ENCODE results near the gene FIS1.
"Not testable (repeated sequence)": the region's sequence is repeated elsewhere in the genome, so short reads cannot be mapped to it uniquely, and the experiment has no call there.

Gene FIS1

DNA sequence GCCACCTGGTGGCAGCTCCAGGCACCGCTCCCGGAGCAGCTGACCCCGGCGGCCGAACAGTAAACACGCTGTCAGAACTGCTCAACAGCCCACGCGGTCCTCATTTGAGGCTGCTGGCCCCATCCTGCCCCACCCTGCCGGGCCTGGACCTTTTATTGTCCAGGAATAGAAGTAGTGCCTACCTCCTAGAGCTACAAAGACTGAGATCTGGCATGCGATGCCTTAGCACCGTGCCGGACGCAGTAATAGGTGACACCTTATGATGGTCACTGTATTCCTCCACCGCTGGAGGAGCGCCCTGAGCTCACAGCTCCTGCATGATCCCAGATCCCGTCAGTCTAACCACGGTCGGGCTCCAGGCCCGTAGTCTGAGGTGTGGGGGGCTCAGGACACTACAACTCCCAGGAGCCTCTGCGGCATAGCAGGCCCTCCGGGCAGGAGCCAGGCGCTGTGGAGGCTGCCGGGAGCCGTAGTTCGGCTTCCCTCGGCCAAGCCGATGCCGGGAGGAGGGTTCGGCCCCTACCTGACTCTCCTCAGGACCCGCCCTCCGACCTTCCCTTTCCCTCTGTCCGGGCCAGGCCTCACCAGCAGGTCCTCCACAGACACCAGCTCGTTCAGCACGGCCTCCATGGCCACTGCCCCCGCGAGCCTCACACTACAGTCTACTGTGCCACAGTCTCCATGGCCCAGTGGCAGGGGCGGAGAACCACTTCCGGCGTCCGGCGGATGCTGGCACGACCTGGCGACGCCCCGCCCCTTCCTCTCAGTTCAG, at the start of gene FIS1:
TSS of gene FIS1 (minus strand) at position 707 of the 772 bp plus-strand sequence. CDS start at position 630, 77 bp downstream.
- peak; percentile 91 to 92 for DNase-seq

DNA sequence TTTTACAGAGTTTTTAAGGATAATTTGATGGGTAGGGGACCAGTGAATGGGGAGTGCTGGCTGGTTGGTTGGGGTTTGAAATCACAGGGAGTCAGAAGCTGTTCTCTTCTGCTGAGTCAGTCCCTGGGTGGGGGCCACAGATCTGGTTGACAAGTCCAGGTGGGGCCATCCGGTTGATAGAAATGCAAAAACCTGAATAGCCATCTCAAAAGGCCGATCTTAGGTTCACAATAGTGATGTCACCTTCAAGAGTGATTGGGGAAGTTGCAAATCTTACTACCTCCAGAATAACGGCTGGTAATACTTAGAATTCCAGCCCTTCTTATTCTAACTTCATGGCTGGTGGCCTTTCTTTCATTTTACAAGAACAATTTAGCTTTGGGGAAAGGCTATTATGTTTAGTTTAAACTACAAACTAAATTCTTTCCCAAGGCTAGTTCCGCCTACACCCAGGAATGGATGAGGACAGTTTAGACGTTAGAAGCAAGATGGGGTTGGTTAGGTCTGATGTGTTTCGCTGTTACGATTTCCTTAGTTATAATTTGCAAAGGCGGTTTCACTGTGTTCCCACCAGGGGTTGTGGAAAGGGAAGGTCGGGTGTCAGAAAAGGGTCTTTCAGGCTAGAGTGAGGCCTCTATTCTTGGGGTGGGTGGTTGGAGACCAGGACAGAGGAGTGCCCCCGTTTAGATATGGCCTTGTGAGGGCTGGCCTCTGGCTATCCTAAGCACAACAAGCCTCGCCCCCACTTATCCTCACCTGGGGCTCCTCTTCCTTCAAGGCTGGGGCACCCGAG, 49.4 kb upstream of the FIS1 start:
- DNase-seq = no peak

DNA sequence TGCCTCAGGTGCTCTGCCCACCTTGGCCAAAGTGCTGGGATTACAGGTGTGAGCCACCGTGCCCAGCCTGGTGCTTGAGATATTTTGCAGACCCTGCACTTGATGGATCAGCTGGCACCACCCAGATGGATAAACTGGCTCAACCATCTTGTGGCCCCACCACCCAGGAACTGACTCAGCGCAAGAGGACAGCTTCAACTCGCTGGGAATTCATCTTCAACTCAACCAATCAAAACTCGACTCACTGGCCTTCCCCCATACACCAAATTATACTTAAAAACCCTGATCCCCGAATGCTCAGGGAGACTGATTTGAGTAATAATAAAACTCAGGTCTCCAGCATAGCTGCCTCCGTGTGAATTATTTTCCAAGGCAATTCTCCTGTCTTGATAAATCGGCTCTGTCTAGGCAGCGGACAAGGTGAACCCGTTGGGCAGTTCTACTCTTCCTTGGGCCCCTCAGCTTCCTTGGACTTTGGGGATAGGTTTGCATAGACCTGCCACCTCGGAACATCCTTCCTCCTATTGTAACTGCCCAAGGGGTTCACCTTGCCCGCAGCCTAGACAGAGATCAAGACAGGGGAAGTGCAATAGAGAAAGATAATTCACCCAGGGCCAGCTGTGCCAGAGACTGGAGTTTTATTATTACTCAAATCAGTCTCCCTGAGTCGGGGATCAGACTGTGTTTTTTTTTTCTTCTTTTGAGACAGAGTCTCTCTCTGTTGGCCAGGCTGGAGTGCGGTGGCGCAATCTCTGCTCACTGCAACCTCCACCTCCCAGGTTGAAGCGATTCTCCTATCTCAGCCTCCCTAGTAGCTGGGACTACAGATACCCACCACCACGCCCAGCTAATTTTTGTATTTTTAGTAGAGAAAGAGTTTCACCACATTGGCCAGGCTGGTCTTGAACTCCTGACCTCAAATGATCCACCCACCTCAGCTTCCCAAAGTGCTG, 48.5 kb upstream of the FIS1 start:
- not testable (repeated sequence) for DNase-seq

DNA sequence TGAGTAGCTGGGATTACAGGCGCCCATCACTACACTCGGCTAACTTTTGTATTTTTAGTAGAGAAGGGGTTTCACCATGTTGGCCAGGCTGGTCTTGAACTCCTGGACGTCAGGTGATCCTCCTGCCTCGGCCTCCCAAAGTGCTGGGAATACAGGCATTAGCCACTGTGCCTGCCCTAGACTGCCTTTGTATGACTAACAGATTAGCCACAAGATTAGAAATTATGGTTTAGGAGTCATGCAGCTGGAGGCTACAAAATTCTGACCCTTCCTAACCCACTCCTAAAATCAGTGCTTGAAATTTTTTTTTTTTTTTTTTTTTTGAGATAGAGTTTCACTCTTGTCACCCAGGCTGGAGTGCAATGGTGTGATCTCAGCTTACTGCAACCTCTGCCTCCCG, 47.7 kb upstream of the FIS1 start:
- not testable (repeated sequence) for DNase-seq

DNA sequence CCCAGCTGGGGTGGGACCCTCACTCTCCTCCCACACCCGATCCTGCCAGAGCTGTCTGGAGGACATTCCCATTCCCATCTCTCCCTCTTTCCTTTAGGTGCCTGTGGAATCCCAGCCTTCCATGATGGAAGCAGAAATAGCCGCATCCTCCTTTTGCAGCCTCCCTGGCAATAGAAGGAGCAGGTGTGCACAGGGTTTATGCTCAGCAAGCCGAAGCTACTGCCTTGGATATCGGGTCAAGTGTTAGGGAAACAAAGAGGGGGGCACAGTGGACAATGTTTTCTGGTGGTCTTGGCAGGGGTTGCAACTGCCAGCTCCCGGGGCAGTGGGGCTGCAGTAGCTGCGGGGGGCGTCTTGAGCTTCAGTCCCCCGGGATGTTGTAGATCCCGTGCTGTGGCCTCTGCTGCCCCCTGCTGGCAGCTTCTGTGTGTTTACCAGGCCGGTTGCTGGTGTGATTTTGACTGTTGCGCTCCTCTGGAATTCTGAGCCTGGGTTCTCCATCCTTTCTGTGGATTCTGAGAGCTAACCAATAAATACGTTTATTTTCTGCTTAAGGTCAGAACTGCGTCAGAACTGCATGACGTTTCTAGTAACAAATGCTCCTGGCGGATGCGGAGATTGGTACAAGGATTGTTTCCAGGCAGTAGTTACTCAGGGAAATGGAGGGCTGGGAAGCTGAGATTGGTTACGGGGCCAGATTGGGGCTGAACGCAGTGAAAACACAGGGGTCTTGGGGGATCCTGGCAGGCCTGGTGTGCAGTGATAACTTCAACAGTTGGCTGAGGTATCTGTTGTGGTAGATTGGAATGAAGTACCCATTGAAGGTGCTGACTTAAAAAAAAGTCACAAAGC, 45.5 kb upstream of the FIS1 start:
- DNase-seq = peak; percentile 41 to 59

DNA sequence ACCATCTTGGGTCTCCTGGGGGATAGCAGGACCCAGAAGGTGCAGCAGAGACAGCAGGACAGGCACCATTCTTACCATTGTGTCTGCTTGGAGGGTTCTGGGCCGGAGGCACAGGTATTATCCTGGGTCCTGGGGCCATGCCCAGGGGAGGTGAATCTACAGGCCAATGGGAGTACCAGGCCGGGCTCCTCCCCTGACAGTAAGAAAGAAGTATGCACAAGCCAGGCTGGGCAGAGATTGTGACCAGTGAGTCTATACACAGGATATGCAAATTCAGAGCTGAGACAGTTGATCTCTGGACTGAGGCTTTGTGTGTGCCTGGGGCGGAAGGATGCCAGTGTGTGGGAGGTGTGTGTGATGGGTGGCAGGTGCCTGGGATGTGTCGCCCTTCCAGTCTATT, 44.8 kb upstream of the FIS1 start:
- DNase-seq = not testable (repeated sequence)

DNA sequence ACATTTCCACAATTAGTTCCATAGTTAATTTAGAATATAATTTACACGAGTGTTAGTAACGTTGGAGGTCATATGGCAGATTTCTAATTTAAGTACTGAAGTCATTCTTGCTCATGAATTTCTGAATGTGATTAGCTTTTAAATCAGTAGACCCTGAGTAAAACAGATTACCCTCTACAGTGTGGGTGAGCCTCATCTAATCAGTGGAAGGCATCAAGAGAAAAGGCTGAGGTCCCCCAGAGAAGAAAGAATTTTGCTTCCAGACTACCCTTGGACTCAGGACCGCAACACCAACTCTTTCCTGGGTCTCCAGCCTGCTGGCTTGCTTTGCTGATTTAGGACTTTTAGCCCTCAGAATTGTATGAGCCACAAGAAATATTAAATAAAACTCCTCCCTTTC, 43.6 kb upstream of the FIS1 start:
- DNase-seq = no peak

DNA sequence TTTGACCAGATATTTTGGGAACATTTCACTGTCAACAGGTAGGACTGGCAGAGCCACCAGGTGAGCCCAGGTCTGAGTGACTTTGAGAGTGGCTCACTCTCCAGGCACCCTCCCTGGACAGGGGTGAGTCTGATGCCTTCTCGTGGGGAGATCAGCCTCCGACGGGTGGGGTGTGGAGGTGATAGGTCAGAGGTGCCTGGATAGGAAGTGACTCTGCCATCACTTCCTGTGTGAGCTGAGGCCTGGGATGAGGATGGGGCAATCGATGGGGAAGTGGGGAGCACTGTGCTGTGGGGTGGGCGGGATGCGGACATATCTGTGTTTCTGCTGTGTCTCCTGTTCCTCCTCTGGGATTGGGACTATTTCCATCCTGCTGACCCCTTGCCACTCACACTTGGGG, 42.2 kb upstream of the FIS1 start:
- peak in 1 of 2 donors; percentile 2 for DNase-seq

DNA sequence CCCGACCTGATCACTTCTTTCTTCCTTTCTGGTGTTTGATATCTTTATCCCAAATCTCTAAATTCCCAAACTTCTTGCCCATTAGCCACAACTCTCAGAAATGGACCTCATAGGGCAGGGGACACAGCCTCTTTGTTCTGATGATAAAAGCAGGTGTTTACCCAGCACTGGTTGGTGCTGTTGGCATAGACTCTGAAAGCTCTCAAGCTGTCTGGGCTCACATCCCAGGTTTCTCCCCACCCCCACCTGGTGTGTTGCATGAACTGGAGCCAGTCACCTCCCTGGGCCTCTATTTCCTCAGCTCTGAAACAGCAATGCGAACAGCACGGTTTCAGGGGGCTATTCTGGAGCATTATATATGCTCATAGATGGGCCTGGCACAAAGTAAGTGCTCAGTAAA, 41.0 kb upstream of the FIS1 start:
- DNase-seq = not testable (repeated sequence)

DNA sequence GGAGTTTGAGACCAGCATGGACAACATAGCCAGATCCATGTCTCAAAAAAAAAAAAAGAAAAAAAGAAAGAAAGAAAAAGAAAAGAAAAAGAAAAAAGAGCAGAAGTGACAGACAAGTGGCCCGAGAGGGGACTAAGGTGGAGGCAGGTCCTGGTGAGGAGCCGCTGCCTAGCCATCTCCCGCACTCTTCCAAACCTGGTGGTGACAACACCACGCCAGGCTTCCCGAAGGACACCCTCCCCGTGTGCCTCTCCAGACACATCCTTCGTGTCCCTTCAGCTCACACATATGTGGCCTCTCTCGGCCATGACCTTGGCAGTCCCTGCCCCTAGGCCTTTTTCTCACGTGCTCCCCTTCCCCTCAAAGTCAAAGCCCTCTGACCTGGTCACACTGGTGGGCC, 40.3 kb upstream of the FIS1 start:
- no peak for DNase-seq

DNA sequence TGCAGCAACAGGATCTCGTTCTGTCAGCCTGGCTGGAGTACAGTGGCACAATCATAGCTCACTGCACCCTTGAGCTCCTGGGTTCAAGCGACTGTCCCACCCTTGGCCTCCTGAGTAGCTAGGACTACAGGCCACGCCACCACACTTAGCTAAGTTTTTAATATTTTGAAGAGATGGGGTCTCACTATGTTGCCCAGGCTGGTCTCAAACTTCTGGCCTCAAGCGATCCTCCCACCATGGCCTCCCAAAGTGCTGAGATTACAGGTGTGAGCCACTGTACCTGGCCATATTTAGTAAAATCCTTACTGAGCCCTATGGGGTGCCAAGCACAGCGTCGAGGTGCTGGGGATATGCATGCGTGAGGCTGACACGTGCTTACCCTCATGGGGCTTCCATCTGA, 36.0 kb upstream of the FIS1 start:
- DNase-seq = not testable (repeated sequence)

DNA sequence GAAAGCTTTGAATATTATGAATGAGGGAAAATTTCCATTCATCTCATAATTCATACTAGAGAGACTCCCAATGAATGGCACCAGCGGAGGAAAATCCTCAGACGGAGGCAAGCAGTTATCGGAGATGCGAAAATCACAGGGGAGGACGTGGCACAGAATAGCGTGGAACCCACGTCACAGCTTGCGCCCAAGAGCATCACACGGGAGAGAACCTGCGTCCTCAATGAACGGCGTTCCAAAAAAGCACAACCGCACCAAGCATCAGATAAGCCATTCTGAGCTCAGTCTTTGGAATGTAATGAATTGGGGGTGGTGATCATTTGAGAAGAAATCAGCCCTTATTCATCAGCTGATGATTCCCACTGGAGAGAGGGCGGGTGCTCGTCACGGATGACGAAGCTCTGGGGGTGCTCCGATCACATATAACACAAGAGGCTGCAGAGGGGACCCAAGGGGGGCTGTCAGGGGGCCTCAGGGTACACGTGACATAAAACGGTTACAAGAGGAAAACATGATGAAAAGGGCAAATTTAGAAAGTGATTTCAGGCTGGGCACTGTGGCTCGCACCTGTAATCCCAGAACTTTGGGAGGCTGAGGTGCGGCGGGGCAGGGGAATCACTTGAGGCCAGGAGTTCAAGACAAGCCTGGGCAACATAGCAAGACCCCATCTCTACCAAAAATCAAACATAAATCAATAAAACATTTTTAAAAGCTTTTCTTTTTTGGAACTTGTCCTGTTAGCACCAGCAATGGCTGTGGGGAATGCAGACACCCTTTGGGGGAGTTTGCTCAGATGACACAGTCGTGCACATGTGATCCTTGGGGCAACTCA, 33.8 kb upstream of the FIS1 start:
- no peak for DNase-seq

DNA sequence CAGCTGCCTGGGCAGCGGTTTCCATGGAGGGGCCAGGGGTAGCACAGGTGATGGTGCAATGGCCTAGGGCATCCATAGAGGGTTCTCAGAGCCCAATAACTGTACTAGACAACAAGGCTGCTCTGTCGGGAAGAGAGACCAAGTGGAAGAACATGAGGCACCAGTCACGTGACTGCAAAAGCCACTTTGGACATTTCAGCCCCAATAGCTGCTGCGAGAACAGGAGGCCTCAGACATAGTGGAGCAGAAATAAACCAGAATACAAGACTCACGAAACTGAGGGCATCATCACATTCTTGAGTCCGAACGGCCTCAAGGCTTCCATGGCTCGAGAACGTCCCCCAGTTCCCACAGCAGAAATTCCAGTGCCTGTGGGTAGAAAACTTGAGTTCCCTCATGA, 32.3 kb upstream of the FIS1 start:
- DNase-seq = no peak

DNA sequence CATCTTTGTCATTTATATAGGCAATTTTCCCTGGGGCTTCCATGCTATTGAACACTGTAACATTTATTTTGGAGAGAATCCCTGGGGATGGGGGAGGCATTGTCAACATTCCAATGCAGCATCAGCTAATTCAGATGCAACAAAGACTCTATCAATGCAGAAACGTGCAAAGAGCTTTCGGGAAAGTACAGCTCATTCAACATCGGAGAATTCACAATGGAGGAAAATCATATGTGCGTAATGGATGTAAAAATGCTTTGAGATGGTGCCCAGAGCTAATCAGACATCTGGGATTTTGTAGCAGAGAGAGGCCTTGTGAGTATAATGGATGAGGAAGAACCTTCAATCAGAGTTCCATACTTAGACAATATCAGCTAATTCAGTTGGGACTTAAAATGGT, 28.3 kb upstream of the FIS1 start:
- no peak for DNase-seq

DNA sequence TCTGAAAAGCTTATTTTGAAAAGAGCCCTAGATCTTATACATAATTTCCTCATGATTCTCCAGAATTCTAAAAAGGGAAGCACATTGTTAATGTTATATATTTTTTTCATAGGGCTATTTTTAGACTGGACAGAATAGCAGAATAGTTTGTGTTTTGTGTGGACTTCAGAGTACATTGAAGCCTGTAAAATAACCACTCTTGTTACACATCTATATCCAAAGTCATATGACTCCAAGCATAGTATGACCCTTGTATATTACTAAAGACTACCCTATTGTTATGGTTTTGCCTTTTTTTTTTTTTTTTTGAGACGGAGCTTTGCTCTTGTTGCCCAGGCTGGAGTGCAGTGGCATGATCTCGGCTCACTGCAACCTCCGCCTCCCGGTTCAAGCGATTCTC, 26.1 kb upstream of the FIS1 start:
- DNase-seq = no peak

DNA sequence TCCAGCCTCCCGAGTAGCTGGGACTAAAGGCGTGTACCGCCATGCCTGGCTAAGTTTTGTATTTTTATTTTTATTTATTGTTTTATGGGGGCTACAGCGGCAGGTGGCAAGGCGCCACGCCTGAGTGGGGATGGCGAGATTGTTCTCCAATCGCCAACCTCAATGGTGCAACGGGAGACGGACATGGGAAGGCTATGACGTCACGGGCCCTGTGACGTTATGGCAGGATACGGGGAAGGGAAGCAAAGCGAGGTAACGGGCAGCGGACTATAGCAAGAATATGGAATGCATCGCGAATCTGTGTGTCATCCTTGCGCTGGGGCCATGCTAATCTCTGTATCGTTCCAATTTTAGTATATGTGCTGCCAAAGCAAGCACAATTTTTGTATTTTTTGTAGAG, 24.8 kb upstream of the FIS1 start:
- no peak for DNase-seq

DNA sequence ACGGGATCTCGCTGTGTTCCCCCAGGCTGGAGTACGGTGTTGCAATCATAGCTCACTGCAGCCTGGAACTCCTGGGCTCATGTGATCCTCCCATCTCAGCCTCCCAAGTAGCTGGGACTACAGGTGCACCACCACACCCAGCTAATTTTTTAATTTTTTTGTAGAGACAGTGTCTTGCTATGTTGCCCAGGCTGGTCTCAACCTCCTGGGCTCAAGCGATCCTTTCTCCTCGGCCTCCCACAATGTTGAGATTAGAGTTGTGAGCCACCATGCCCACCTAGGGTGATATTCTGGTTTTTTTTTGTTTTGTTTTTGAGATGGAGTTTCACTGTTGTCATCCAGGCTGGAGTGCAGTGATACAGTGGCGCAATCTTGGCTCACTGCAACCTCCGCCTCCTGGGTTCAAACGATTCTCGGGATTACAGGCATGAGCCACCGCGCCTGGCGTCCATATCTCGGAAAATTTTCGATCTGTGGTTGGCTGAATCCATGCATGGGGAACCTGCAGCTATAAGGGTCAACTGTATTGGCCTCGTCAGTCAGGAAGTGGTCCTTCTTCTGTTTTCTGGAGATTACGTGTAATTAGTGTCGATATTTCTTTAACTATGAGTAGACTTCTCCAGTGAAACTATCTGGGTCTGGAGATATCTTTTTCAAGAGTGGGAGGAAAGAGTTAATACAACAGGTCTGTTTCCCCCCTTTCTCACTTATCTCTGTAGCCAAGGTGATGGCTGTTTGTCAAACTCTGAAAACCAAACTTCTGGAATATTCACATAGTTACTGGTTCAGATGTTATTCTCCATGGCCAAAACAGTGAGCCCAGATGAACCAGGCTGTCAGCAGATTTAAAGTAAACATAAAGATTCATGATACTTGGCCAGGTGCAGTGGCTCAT, 21.0 kb upstream of the FIS1 start:
- DNase-seq = no peak

DNA sequence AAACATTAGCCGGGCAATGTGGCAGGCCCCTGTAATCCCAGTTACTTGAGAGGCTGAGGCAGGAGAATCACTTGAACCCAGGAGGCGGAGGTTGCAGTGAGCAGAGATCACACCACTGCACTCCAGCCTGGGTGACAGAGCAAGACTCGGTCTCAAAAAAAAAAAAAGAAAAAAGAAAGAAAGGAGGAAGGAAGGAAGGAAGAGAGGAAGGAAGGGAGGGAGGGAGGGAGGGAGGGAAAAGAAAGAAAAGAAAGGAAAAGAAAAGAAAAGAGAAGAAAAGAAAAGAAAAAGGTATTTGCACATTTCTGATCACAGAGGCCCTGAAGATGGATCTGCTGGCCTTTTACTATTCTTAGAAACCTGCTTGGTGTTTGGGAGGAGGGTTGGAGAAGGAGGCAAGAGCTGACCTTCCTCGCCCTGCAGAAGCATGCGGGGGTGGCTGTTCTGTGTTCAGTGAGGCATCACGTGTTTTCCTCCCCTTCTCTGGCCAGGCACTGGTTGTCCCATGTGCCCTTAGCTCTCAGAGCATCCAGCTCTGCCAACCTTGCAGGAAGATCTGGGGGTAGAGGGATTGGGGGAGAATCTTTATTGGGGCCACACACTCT, 19.3 kb upstream of the FIS1 start:
- DNase-seq = not testable (repeated sequence)

DNA sequence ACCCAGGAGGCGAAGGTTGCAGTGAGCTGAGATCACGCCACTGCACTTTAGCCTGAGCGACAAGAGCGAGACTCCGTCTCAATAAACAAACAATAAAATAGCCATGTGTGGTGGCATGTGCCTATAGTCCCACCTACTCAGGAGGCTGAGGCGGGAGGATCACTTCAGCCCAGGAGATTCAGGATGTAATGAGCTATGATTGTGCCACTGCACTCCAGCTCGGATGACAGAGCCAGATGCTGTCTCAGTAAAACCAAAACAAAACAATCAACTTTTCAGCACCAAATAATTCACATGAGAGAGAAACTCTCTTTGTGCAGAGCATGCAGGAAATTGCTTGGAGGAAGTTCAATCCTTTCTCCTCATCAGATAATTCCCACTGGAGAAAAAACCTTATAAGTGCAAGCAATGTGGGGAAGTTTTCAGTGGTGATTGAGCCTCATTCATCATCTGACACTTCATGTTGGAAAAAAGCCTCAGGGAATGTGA, 13.4 kb upstream of the FIS1 start:
- no peak for DNase-seq

All from CD4-positive, alpha-beta T cell treated with Interferon alpha-2 for 1 hour (primary cell).